Right atrium auricular region (tissue), 2 donors: ENCODE results near the gene RAP1GAP. TPM values are rescaled to one million over a fixed set of nuclear protein-coding genes. Genes with fewer than 3 reads are reported as not detected.

ENCODE experiments used
- DNase-seq: peaks from one replicate; pipeline ENCODE4 v3.0.0-alpha.2; 2019; ENCODE audit warnings: low spot score
- H3K27ac ChIP-seq, 2 donors: fragments of 200-600 bp; sonication (generic); 1 replicate in 1 of 2; 2 replicates in 1 of 2; pipeline ENCODE4 v1.5.1; 2016 to 2019
- H3K27me3 ChIP-seq, 2 donors: fragments of 200-600 bp; sonication (generic); one replicate each; pipeline versions ENCODE4 v1.5.1 to v1.6.0; 2017 to 2019
- H3K36me3 ChIP-seq: fragments of 200-600 bp; sonication (generic); one replicate; pipeline ENCODE4 v1.5.1; 2016
- H3K4me1 ChIP-seq, 2 donors: fragments of 200-600 bp; sonication (generic); one replicate each; pipeline versions ENCODE4 v1.5.1 to v1.6.0; 2017 to 2019
- H3K4me3 ChIP-seq, 2 donors: fragments of 200-600 bp; sonication (generic); 1 replicate in 1 of 2; 2 replicates in 1 of 2; pipeline ENCODE4 v1.5.1; 2017 to 2019; ENCODE audit warnings: mild to moderate bottlenecking in 1 of 2, moderate library complexity in 1 of 2
- H3K9me3 ChIP-seq, 2 donors: fragments of 200-600 bp; sonication (generic); one replicate each; pipeline ENCODE4 v1.5.1; 2019
- CTCF ChIP-seq, 2 donors: fragments of 200-600 bp; sonication (generic); IDR thresholded peaks; one replicate each; pipeline ENCODE4 v1.5.1; 2019; ENCODE audit warnings: antibody characterized with exemption in 2 of 2
- total RNA-seq, 2 donors: library from RNA; depleted of rRNA; stranded (reverse); fragments of >200 nt; gene quantifications; one replicate each; pipeline ENCODE4 v1.1.0, GENCODE V29; 2016

RAP1GAP gene
- total RNA-seq, 2 donors from 2014 or later, result 4.0 to 8.4 TPM

DNA sequence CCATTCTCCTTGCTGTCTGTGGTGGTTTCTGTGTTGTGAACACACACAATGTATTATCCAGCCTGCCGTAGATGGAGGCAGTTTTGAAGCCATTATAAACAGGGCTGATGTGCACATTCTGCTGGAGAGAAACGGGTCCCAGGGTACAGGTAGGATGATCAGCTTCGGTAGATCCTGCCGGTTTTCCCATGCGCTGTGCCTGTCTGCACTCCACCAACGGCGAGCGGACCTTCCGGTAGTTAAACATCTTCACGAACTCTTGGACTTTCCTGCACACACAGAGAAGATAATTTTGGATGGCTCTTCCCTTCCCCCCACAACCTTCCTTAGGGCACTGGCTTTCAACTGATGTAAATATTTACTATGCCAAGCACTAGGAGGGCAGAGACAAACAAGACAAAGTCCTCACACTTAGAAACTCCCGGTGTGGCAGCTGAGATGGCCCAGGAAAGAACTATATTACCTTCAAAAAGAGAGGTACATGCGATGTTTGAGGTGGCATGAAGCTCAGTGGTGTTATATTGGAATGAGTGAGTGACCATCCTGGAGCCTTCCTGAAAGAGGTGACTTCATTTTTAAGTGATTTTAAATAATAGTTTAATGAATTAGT lies 118.2 kb downstream of the RAP1GAP start:
- Histone ChIP-seq H3K27me3 (no peaks in the 10 kb centered on the region), H3K9me3 (no peaks in the 10 kb centered on the region), H3K4me1 (peaks cover 0 to 27% of the 10 kb centered on the region in 2 donors), H3K27ac (no peak overlapping the region), H3K4me3 (no peak overlapping the region), H3K36me3 (no peaks in the 10 kb centered on the region)
- no peak for DNase-seq
- TF ChIP-seq CTCF (IDR thresholded peaks at IDR 0.05), result no peak

DNA sequence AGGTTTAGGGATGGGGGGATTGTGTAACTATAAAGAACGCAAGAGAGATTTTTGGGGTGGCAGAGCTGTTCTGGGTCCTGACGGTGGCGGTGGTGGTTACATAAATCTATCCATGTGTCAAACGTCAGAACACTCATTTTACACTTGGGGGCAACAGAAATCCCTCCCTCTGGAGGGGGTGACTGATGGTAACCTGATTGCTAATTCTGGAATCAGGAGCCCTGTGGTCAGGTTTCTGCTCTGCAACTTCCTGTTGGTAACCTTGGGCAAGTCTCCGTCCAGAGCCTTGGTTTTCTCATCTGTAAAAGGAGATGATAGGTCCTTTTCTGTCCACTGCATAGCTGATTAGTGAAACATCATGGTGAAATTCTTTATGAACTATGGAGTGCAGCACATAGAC lies 119.1 kb downstream of the RAP1GAP start:
- H3K9me3 ChIP-seq, result no peaks in the 10 kb centered on the region
- peaks cover 0 to 27% of the 10 kb centered on the region in 2 donors for H3K4me1 ChIP-seq
- no peaks in the 10 kb centered on the region for H3K36me3 ChIP-seq
- TF ChIP-seq CTCF (IDR thresholded peaks at IDR 0.05), result no peak
- DNase-seq, result no peak
- H3K4me3 ChIP-seq, result no peak overlapping the region
- no peak overlapping the region for H3K27ac ChIP-seq
- no peaks in the 10 kb centered on the region for H3K27me3 ChIP-seq

DNA sequence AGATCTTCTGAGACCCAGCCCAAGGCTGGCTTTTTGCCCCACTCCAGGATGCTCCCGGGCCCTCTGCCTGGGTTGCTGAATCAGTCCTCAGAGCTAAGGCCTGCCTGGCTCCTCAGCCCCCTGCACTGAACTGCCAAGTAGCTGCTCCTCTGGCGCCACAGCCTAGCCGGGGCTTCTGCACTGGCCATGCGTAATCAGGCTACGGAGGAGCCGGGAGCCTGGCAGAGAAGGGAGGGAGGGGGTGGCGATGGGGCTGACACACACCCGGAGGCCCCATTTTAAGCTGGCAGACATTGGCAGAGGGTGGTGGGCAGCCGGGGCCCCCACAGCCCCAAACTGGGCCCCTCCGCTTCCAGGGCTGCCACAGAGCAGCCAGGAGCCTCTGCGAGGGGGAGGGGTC lies 121.3 kb downstream of the RAP1GAP start:
- Histone ChIP-seq H3K4me3 (no peak overlapping the region), H3K36me3 (no peaks in the 10 kb centered on the region), H3K27me3 (no peaks in the 10 kb centered on the region), H3K4me1 (peaks cover 0 to 26% of the 10 kb centered on the region in 2 donors), H3K27ac (no peak overlapping the region), H3K9me3 (no peaks in the 10 kb centered on the region)
- TF ChIP-seq CTCF (IDR thresholded peaks at IDR 0.05), result no peak
- DNase-seq, result no peak

Other genes starting within 250 kb of the RAP1GAP start
- gene NBPF3, start 229.2 kb downstream of the RAP1GAP start, total RNA-seq, result 1 to 10 TPM; 4.8 to 8.1 TPM
- 10 to 100 TPM; 16.2 to 50.3 TPM for gene ALPL, start 159.9 kb downstream of the RAP1GAP start, total RNA-seq
- gene USP48, start 113.8 kb upstream of the RAP1GAP start, total RNA-seq, result 10 to 100 TPM; 24.1 to 31.0 TPM
- gene LDLRAD2, start 142.9 kb upstream of the RAP1GAP start, total RNA-seq, result not detected